HepG2 (cell line): Measurements from ENCODE around the gene TLDC2. TPM values are rescaled to one million over a fixed set of nuclear protein-coding genes. Genes with fewer than 3 reads are reported as not detected.

Source experiments
- ATAC-seq: fragments of 200-7000 bp; cut with Tn5 transposase; 3 replicates; pipeline ENCODE4 v1.9.1; 2020; ENCODE audit warnings: mild to moderate bottlenecking, moderate library complexity
- BruUV-seq: library from RNA; stranded (reverse); fragments of 400-500 nt; replicated peaks from 2 replicates; lab custom pipeline; 2021; lab: Mats Ljungman, UMichigan
- CTCF ChIA-PET: fragments of 300-600 bp; formaldehyde crosslinking; extraction: SDS; loops from one replicate; lab custom pipeline; 2021; ENCODE audit warnings: low total read pairs, inconsistent platforms, low intra/inter-chr PET ratio; lab: Yijun Ruan, JAX
- POLR2A ChIA-PET: fragments of 350-600 bp; sonication (Branson Sonifier 250); formaldehyde crosslinking; loops from one replicate; lab custom pipeline; 2020; ENCODE audit warnings: antibody characterized with exemption, inconsistent platforms; lab: Yijun Ruan, JAX
- DNase-seq: peaks from one replicate; pipeline ENCODE4 v3.0.0-alpha.2; 2015; ENCODE audit warnings: low spot score
- FAIRE-seq: peaks from 3 replicates; lab custom pipeline; 2011; peaks lifted over from hg19 to GRCh38; lab: Jason Lieb, UNC
- H2AFZ ChIP-seq: one replicate; pipeline ENCODE4 v1.6.1; 2011; ENCODE audit warnings: low read length, inconsistent platforms
- H3K27ac ChIP-seq: fragments of 300-600 bp; 3 replicates; pipeline ENCODE4 v1.8.0; 2011; ENCODE audit warnings: mixed run types, mild to moderate bottlenecking, mixed read lengths, low read length, inconsistent platforms; ENCODE audit not compliant: insufficient read depth; ENCODE audit errors: extremely low read length
- H3K27me3 ChIP-seq, 2 experiments: fragments of 200-600 bp in 1 of 2; 2 replicates in 1 of 2; 3 replicates in 1 of 2; pipeline versions ENCODE4 v1.6.0 to v1.8.0; 2011; ENCODE audit warnings: low read length in 2 of 2, mild to moderate bottlenecking in 2 of 2, moderate library complexity in 2 of 2, inconsistent platforms in 1 of 2; ENCODE audit not compliant: insufficient read depth in 2 of 2, control insufficient read depth in 1 of 2
- H3K36me3 ChIP-seq, 2 experiments: fragments of 200-600 bp in 1 of 2; replicated peaks in 1 of 2; 2 replicates in 1 of 2; 3 replicates in 1 of 2; pipeline versions ENCODE4 v1.5.1 to v1.8.0; 2011; ENCODE audit warnings: low read length in 2 of 2, inconsistent platforms in 1 of 2; ENCODE audit not compliant: insufficient read depth in 2 of 2, control insufficient read depth in 1 of 2
- H3K4me1 ChIP-seq: 2 replicates; pipeline ENCODE4 v1.5.1; 2012; ENCODE audit warnings: low read length, inconsistent platforms; ENCODE audit not compliant: insufficient read depth
- H3K4me2 ChIP-seq: 2 replicates; pipeline ENCODE4 v1.6.0; 2011; ENCODE audit warnings: low read depth, low read length, inconsistent platforms
- H3K4me3 ChIP-seq, 3 experiments: fragments of 200-600 bp in 1 of 3; sonication (generic), shearing (Covaris generic) in 1 of 3; replicated peaks in 1 of 3; 2 replicates each; pipeline ENCODE4 v1.5.1; 2011 to 2016; ENCODE audit warnings: low read length in 3 of 3, inconsistent platforms in 2 of 3, low read depth in 2 of 3, mild to moderate bottlenecking in 2 of 3, control low read depth in 1 of 3, mixed read lengths in 1 of 3; ENCODE audit not compliant: insufficient read depth in 1 of 3
- H3K79me2 ChIP-seq: one replicate; pipeline ENCODE4 v1.6.1; 2011; ENCODE audit warnings: low read length, inconsistent platforms; ENCODE audit not compliant: insufficient read depth
- H3K9ac ChIP-seq: 2 replicates; pipeline ENCODE4 v1.6.0; 2011; ENCODE audit warnings: mild to moderate bottlenecking, low read depth, low read length, inconsistent platforms; ENCODE audit not compliant: insufficient read depth
- H3K9me3 ChIP-seq: 2 replicates; pipeline ENCODE4 v1.5.1; 2012; ENCODE audit warnings: mild to moderate bottlenecking, low read length
- H4K20me1 ChIP-seq: 2 replicates; pipeline ENCODE4 v1.6.0; 2011; ENCODE audit warnings: inconsistent platforms, mild to moderate bottlenecking, low read length, moderate library complexity; ENCODE audit not compliant: insufficient read depth
- AKAP8 ChIP-seq: sonication (generic); formaldehyde crosslinking; IDR thresholded peaks from 2 replicates; pipeline ENCODE4 v1.5.1; 2020; ENCODE audit warnings: mild to moderate bottlenecking, missing genetic modification reagents
- ELF3 ChIP-seq: IDR thresholded peaks from 2 replicates; pipeline ENCODE4 v1.6.1; 2016; ENCODE audit warnings: missing genetic modification reagents, missing compliant biosample characterization
- MXI1 ChIP-seq: IDR thresholded peaks from 3 replicates; pipeline ENCODE4 v1.6.1; 2012; ENCODE audit warnings: low read depth, low read length, inconsistent platforms, borderline replicate concordance
- NFKB2 ChIP-seq: sonication (generic); formaldehyde crosslinking; IDR thresholded peaks from 2 replicates; pipeline ENCODE4 v1.4.0; 2020; ENCODE audit warnings: missing genetic modification reagents, borderline replicate concordance
- PAF1 ChIP-seq: IDR thresholded peaks from 2 replicates; pipeline ENCODE4 v1.6.1; 2016; ENCODE audit warnings: missing genetic modification reagents, missing compliant biosample characterization
- PAWR ChIP-seq: sonication (generic); formaldehyde crosslinking; IDR thresholded peaks from 2 replicates; pipeline ENCODE4 v1.4.0; 2020; ENCODE audit warnings: missing genetic modification reagents, mild to moderate bottlenecking, borderline replicate concordance
- PRPF4 ChIP-seq: fragments of 200-400 bp; formaldehyde crosslinking; IDR thresholded peaks from 2 replicates; pipeline ENCODE4 v1.6.1; 2016; ENCODE audit warnings: low read length, low read depth; ENCODE audit not compliant: poor library complexity, severe bottlenecking
- RFX5 ChIP-seq: IDR thresholded peaks from 2 replicates; pipeline ENCODE4 v1.6.1; 2011; ENCODE audit warnings: low read depth, low read length, improper control_type of control experiment
- SNAPC2 ChIP-seq: sonication (generic); formaldehyde crosslinking; IDR thresholded peaks from 2 replicates; pipeline ENCODE4 v1.8.1; 2022; ENCODE audit warnings: mild to moderate bottlenecking, missing genetic modification reagents
- STAG1 ChIP-seq: sonication (generic); formaldehyde crosslinking; IDR thresholded peaks from 2 replicates; pipeline ENCODE4 v1.4.0; 2020; ENCODE audit warnings: missing genetic modification reagents
- ZNF337 ChIP-seq: sonication (generic); formaldehyde crosslinking; IDR thresholded peaks from 2 replicates; pipeline ENCODE4 v1.5.1; 2020; ENCODE audit warnings: missing genetic modification reagents, low read depth, mild to moderate bottlenecking, borderline replicate concordance
- ZNF44 ChIP-seq: sonication (generic); formaldehyde crosslinking; IDR thresholded peaks from 2 replicates; pipeline ENCODE4 v1.5.1; 2020; ENCODE audit warnings: mild to moderate bottlenecking, missing genetic modification reagents
- ZNF484 ChIP-seq: sonication (generic); formaldehyde crosslinking; IDR thresholded peaks from 2 replicates; pipeline ENCODE4 v1.5.1; 2020; ENCODE audit warnings: mild to moderate bottlenecking, low read depth, missing genetic modification reagents, borderline replicate concordance
- ZNF572 ChIP-seq: sonication (generic); formaldehyde crosslinking; IDR thresholded peaks from 2 replicates; pipeline ENCODE4 v1.5.1; 2020; ENCODE audit warnings: mild to moderate bottlenecking, missing genetic modification reagents
- ZNF777 ChIP-seq: sonication (generic); formaldehyde crosslinking; IDR thresholded peaks from 2 replicates; pipeline ENCODE4 v1.4.0; 2020; ENCODE audit warnings: missing genetic modification reagents
- ZNF891 ChIP-seq: sonication (generic); formaldehyde crosslinking; IDR thresholded peaks from 2 replicates; pipeline ENCODE4 v1.5.0; 2020; ENCODE audit warnings: mild to moderate bottlenecking, missing genetic modification reagents
- WGBS: methylation state at CpG from one replicate; pipeline ENCODE4 v1.1.6; 2017; ENCODE audit warnings: low lambda C conversion rate; 5-methylcytosine and 5-hydroxymethylcytosine counted together
- in situ Hi-C: cut with HindIII; loops from 2 replicates; pipeline ENCODE4 v1.10.0; 2017; ENCODE audit warnings: low pct_unique_long_range_greater_than_20kb; ENCODE audit not compliant: extremely low pct_ligation_motif_present
- intact Hi-C: fragments of 100-400 bp; cut with micrococcal nuclease; formaldehyde crosslinking; loops from one replicate; pipeline ENCODE4 v1.10.0; 2022; ENCODE audit not compliant: unreplicated experiment
- polyA plus RNA-seq, 8 experiments: library from polyadenylated mRNA; depleted of rRNA in 3 of 8; stranded (reverse) in 7 of 8; unstranded in 1 of 8; fragments of >200 nt; fragmentation: Illumina TruSeq in 4 of 8; extraction: Trizol in 4 of 8; gene quantifications; 2 replicates each; pipeline versions ENCODE4 v1.2.1 to v1.2.3, GENCODE V29; 2011 to 2016; ENCODE audit warnings: low read depth in 4 of 8, missing spikeins in 1 of 8, mixed read lengths in 1 of 8; ENCODE audit not compliant: insufficient read depth in 1 of 8
- total RNA-seq, 5 experiments: library from RNA; depleted of rRNA; stranded (reverse); fragments of >200 nt; fragmentation: Illumina TruSeq; extraction: Trizol; gene quantifications; 2 replicates each; pipeline ENCODE4 v1.2.3, GENCODE V29; 2016; ENCODE audit warnings: low read depth in 1 of 5
- TF ChIP-seq, protein P1 (sequence below): sonication (generic); formaldehyde crosslinking; IDR thresholded peaks from 2 replicates; pipeline ENCODE4 v1.4.0; 2020; ENCODE audit warnings: missing genetic modification reagents
- TF ChIP-seq, protein P2 (sequence below): IDR thresholded peaks from 2 replicates; pipeline ENCODE4 v1.6.1; 2016; ENCODE audit warnings: mild to moderate bottlenecking, missing biosample characterization, missing genetic modification reagents
- TF ChIP-seq, protein P3 (sequence below): sonication (generic); formaldehyde crosslinking; IDR thresholded peaks from 2 replicates; pipeline ENCODE4 v1.9.0; 2021; ENCODE audit warnings: missing genetic modification reagents, borderline replicate concordance

The TLDC2 gene
- total and polyA plus RNA-seq, 2 of the 13 experiments (the other 11 are each of a cell fraction or from before 2014, with no cell fraction given) = 1.5 to 1.6 TPM

DNA sequence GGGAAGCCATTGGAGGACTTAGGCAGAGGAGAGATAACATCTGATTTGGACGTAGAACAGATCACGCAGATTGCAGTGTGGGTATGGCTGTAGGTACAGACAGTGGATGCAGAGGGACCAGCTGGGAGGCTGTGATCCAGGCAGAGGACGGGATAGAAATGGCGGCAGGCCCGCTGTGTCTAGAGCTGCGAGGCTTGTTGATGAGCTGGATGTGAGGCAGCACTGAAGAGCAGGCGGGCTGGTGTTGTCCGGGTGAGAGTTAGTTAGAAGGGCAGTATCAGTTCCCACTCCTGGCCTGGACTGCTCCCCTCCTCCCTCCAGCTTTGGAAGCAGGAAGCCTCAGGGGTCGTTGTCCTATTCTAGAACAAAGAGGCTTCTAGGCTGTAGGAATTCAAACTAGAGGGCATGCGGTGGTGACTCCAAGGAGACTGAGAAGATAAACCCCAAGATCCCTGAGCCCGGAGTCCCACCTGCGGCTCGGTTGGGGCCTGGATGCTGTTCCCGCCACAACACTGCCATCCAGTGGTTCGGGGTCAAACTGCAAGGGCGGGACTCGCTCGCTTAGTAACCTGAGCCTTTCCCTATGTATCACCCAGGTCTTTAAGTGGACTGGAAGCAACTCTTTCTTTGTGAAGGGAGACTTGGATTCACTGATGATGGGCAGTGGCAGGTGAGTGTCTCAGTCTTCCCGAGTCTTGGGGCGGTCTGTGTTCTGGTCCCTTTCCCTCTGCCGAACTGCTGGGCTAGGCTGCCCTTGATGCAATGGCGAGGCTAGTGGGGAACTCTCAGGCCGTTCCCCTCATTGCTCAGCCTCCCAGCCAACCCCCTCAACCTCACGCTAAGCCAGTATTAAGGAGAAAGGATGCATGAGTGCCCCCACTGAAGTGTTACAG, 11.2 kb downstream of the TLDC2 start:
- ATAC-seq (peak; percentile 92), DNase-seq (peak; percentile 80), FAIRE-seq (peak; percentile 92)
- Histone ChIP-seq H3K9me3 (no peaks in the 10 kb centered on the region), H3K4me3 (peak overlapping the region; percentile 2 to 63 (median 35); a peak in 4 of 6 replicates), H4K20me1 (no peaks in the 10 kb centered on the region), H3K27ac (no peak overlapping the region), H3K4me2 (peak overlapping the region; percentile 97), H2AFZ (peak overlapping the region; percentile 89), H3K36me3 (peaks cover 3 to 9% of the 10 kb centered on the region in 2 experiments; a peak in 4 of 5 replicates), H3K79me2 (no peaks in the 10 kb centered on the region), H3K4me1 (peaks cover 21% of the 10 kb centered on the region), H3K9ac (peak overlapping the region; percentile 38; the same call in 1 of the 2 replicates), H3K27me3 (no peaks in the 10 kb centered on the region)
- ChIA-PET CTCF (interaction anchor here (0.6 to 5.2 kb wide), 7 partner anchors 22 to 170 kb away, joined by 3 to 59 read pairs (median 3); a partner anchor contains a TSS), POLR2A (interaction anchor here (0.6 to 1.9 kb wide), 5 partner anchors 12 to 132 kb away, joined by 3 to 12 read pairs (median 9); partner anchors contain the start of gene TLDC2)
- WGBS = 21% methylated on average over 23 of the region's 24 CpGs
- no TSS peak for BruUV-seq
- intact Hi-C loops (loop anchor here (1.0 kb wide), 4 partner anchors 15 to 95 kb away; a partner anchor contains a TSS), in situ Hi-C loops (loop anchor here (5.0 kb wide), 1 partner anchor 55 kb away; no protein-coding TSS in a partner anchor)
- TF ChIP-seq ELF3 (CRISPR knock-in tag) (peak; percentile 77), STAG1 (CRISPR knock-in tag) (peak; percentile 99), SNAPC2 (CRISPR knock-in tag) (0 out of 2 replicates have a peak, but pooled peaks have one; percentile 48), MXI1 (0 out of 3 replicates have a peak, but pooled peaks have one; percentile 26), ZNF777 (peak; percentile 42; the same call in 1 of the 2 replicates), PRPF4 (no peak), AKAP8 (CRISPR knock-in tag) (peak; percentile 93), ZNF484 (CRISPR knock-in tag) (no peak), ZNF44 (CRISPR knock-in tag) (no peak), ZNF337 (CRISPR knock-in tag) (0 out of 2 replicates have a peak, but pooled peaks have one; percentile 33), RFX5 (no peak), ZNF572 (CRISPR knock-in tag) (peak; percentile 58; the same call in 1 of the 2 replicates), PAWR (CRISPR knock-in tag) (no peak), PAF1 (0 out of 2 replicates have a peak, but pooled peaks have one; percentile 71), NFKB2 (CRISPR knock-in tag) (peak; percentile 68; the same call in 1 of the 2 replicates), ZNF891 (CRISPR knock-in tag) (peak; percentile 47; the same call in 1 of the 2 replicates)
- TF ChIP-seq, protein P1, sequence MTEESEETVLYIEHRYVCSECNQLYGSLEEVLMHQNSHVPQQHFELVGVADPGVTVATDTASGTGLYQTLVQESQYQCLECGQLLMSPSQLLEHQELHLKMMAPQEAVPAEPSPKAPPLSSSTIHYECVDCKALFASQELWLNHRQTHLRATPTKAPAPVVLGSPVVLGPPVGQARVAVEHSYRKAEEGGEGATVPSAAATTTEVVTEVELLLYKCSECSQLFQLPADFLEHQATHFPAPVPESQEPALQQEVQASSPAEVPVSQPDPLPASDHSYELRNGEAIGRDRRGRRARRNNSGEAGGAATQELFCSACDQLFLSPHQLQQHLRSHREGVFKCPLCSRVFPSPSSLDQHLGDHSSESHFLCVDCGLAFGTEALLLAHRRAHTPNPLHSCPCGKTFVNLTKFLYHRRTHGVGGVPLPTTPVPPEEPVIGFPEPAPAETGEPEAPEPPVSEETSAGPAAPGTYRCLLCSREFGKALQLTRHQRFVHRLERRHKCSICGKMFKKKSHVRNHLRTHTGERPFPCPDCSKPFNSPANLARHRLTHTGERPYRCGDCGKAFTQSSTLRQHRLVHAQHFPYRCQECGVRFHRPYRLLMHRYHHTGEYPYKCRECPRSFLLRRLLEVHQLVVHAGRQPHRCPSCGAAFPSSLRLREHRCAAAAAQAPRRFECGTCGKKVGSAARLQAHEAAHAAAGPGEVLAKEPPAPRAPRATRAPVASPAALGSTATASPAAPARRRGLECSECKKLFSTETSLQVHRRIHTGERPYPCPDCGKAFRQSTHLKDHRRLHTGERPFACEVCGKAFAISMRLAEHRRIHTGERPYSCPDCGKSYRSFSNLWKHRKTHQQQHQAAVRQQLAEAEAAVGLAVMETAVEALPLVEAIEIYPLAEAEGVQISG (CRISPR knock-in tag) = peak; percentile 94
- TF ChIP-seq, protein P2, sequence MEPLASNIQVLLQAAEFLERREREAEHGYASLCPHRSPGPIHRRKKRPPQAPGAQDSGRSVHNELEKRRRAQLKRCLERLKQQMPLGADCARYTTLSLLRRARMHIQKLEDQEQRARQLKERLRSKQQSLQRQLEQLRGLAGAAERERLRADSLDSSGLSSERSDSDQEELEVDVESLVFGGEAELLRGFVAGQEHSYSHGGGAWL (CRISPR knock-in tag) = no peak
- TF ChIP-seq, protein P3, sequence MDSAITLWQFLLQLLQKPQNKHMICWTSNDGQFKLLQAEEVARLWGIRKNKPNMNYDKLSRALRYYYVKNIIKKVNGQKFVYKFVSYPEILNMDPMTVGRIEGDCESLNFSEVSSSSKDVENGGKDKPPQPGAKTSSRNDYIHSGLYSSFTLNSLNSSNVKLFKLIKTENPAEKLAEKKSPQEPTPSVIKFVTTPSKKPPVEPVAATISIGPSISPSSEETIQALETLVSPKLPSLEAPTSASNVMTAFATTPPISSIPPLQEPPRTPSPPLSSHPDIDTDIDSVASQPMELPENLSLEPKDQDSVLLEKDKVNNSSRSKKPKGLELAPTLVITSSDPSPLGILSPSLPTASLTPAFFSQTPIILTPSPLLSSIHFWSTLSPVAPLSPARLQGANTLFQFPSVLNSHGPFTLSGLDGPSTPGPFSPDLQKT (CRISPR knock-in tag) = no peak
